GM19240 (cell line): ENCODE data around the gene CP.

ENCODE experiments used
- DNase-seq: peaks from one replicate; pipeline ENCODE4 v3.0.0; 2011; ENCODE audit warnings: low spot score; ENCODE audit not compliant: insufficient read length

Gene CP

DNA sequence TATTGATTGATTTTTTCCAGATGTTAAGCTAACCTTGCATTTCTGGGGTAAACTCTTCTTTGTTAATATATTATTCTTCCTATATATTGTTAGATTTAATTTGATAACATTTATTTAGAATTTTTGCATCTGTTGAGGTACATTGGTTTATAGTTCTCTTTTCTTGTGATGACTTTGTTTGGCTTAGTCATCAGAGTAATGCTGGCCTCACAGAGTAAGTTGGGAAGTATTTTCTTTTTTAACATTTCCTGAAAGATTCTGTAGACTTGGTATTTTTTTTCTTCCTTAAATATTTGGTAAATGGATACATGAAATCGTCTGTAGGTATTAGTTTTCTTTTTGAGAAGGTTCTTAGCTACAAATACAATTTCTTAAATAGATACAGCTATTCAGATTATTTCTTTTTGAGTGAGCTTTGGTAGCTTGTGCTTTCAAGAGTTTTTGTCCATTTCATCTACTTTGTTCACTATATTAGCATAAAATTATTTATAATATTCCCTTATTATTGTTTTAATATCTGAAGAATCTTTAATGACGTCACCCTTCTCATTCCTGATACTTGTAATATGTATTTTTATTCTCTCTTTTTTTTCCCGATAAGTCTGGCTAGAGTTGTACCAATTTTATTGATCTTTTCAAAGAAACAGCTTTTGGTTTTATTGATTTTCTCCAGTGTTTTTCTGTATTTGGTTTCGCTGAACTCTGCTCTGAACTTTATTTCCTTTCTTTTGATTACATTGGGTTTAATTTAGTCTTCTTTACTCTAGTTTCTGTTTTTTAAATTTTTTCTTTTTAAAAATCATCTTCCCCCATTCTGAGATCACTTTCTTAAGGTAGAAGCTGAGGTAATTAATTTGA lies 98.7 kb downstream of the CP start:
- DNase-seq, result no peak
